Type B pancreatic cell (in vitro differentiated cells): ENCODE results near the gene ANKH. TPM values are rescaled to one million over a fixed set of nuclear protein-coding genes. Genes with fewer than 3 reads are reported as not detected.

Experiments used
- DNase-seq: peaks from one replicate; pipeline ENCODE4 v3.0.0; 2021; ENCODE audit warnings: mixed read lengths; ENCODE audit not compliant: unreplicated experiment; ENCODE audit errors: extremely low spot score
- H3K27ac Mint-ChIP-seq: 2 replicates; pipeline ENCODE4 v1.8.0; 2021; ENCODE audit warnings: mild to moderate bottlenecking, mixed read lengths
- H3K27me3 Mint-ChIP-seq: 2 replicates; pipeline ENCODE4 v1.8.0; 2021; ENCODE audit warnings: mixed read lengths
- H3K36me3 Mint-ChIP-seq: 2 replicates; pipeline ENCODE4 v1.8.0; 2021; ENCODE audit warnings: mixed read lengths
- H3K4me1 Mint-ChIP-seq: one replicate; pipeline ENCODE4 v1.8.0; 2021; ENCODE audit warnings: mixed read lengths; ENCODE audit not compliant: unreplicated experiment
- H3K4me3 Mint-ChIP-seq: 2 replicates; pipeline ENCODE4 v1.8.0; 2021; ENCODE audit warnings: mild to moderate bottlenecking, mixed read lengths
- H3K9me3 Mint-ChIP-seq: 2 replicates; pipeline ENCODE4 v1.8.0; 2021; ENCODE audit warnings: mixed read lengths
- CTCF ChIP-seq: fragments of 200-600 bp; sonication (generic); conservative IDR thresholded peaks from 2 replicates; pipeline ENCODE4 v1.5.0; 2021; ENCODE audit warnings: antibody characterized with exemption, mild to moderate bottlenecking
- total RNA-seq: library from RNA; stranded (reverse); gene quantifications from 2 replicates; pipeline ENCODE4 v1.2.1, GENCODE V29; 2021; ENCODE audit warnings: low replicate concordance

Gene ANKH
- total RNA-seq, 1 donor from 2014 or later = 41.1 TPM

GRCh38 chr5:14742498-14742897 lies 129.1 kb downstream of the ANKH start:
- Mint-ChIP-seq H3K36me3 (peaks cover 13% of the 10 kb centered on the region), H3K9me3 (no peaks in the 10 kb centered on the region), H3K27ac (no peak overlapping the region), H3K4me1 (peaks cover 5% of the 10 kb centered on the region), H3K4me3 (no peak overlapping the region), H3K27me3 (no peaks in the 10 kb centered on the region)
- TF ChIP-seq CTCF = no peak
- DNase-seq = no peak

GRCh38 chr5:14741801-14742440 lies 129.7 kb downstream of the ANKH start:
- no peak overlapping the region for H3K27ac Mint-ChIP-seq
- peaks cover 13% of the 10 kb centered on the region for H3K36me3 Mint-ChIP-seq
- no peaks in the 10 kb centered on the region for H3K9me3 Mint-ChIP-seq
- no peak for TF ChIP-seq CTCF
- peaks cover 5% of the 10 kb centered on the region for H3K4me1 Mint-ChIP-seq
- no peak overlapping the region for H3K4me3 Mint-ChIP-seq
- DNase-seq = no peak
- H3K27me3 Mint-ChIP-seq = no peaks in the 10 kb centered on the region

- Mint-ChIP-seq H3K4me3 (no peak overlapping the region), H3K9me3 (no peaks in the 10 kb centered on the region), H3K4me1 (peaks cover 5% of the 10 kb centered on the region), H3K27ac (no peak overlapping the region), H3K36me3 (peaks cover 16% of the 10 kb centered on the region), H3K27me3 (no peaks in the 10 kb centered on the region)
- no peak for DNase-seq
- TF ChIP-seq CTCF = no peak
Observed at GRCh38 chr5:14741131-14741530, 130.4 kb downstream of the ANKH start.

GRCh38 chr5:14739981-14740380 lies 131.6 kb downstream of the ANKH start:
- H3K4me3 Mint-ChIP-seq = no peak overlapping the region
- TF ChIP-seq CTCF = no peak
- peaks cover 16% of the 10 kb centered on the region for H3K36me3 Mint-ChIP-seq
- no peaks in the 10 kb centered on the region for H3K9me3 Mint-ChIP-seq
- H3K4me1 Mint-ChIP-seq = peaks cover 5% of the 10 kb centered on the region
- H3K27ac Mint-ChIP-seq = no peak overlapping the region
- DNase-seq = no peak
- no peaks in the 10 kb centered on the region for H3K27me3 Mint-ChIP-seq

GRCh38 chr5:14739538-14739937 lies 132.0 kb downstream of the ANKH start:
- peaks cover 16% of the 10 kb centered on the region for H3K36me3 Mint-ChIP-seq
- no peak for DNase-seq
- no peak for TF ChIP-seq CTCF
- no peak overlapping the region for H3K4me3 Mint-ChIP-seq
- H3K27me3 Mint-ChIP-seq = no peaks in the 10 kb centered on the region
- H3K9me3 Mint-ChIP-seq = no peaks in the 10 kb centered on the region
- H3K27ac Mint-ChIP-seq = no peak overlapping the region
- H3K4me1 Mint-ChIP-seq = peaks cover 5% of the 10 kb centered on the region

GRCh38 chr5:14738050-14738449 lies 133.5 kb downstream of the ANKH start:
- Mint-ChIP-seq H3K27ac (no peak overlapping the region), H3K4me3 (no peak overlapping the region), H3K36me3 (peaks cover 21% of the 10 kb centered on the region), H3K4me1 (peaks cover 4% of the 10 kb centered on the region), H3K9me3 (no peaks in the 10 kb centered on the region), H3K27me3 (no peaks in the 10 kb centered on the region)
- no peak for DNase-seq
- TF ChIP-seq CTCF = no peak
